GM19467 (cell line): Measurements from ENCODE around the gene RPL32.

Experiments used
- ATAC-seq: cut with Tn5 transposase; IDR thresholded peaks from one replicate; pipeline ENCODE4 v1.9.1; 2021; ENCODE audit warnings: mild to moderate bottlenecking, moderate library complexity; ENCODE audit not compliant: unreplicated experiment

Gene RPL32

GRCh38 chr3:12833222-12834161, 7.9 kb downstream of the RPL32 start:
- ATAC-seq, result no peak

DNA sequence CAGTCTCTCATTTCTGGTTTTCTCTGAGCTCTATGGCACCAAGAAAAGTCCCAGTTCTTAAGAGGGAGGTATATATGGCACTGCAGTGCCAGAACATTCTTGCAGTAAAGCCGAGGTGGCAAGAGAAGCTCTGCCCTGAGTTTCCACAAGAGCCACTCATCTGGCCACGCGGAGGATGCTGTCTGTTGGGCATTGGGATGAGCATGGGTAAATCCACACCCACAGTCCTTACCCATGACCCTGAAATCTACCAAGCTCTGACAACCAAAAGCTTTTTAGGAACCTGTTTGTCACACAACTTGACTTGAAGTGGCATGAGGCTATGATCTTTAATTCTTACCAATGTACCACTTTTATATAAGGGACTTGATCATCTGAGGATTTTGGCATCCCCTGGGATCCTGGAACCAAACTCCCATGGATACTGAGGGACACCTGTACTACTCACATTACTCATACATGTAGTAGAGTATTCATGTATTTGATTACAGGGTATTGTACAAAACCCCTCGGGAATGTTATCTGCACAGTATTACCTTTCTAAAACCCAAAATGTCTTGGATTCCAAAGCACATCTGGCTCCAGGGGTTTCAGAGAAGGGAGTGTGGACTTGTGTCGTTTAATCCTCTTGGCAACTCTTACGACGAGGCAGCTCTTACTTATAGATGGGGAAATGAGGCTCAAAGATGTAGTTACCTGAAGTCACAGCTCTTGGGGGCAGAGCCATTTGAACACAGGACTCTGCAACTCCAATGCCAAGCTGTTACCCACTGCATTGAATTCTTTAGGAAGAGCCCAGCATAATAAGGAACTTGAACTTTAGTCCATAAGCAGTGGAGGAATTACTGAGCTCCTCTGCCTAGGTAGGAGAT, 8.8 kb downstream of the RPL32 start:
- no peak for ATAC-seq

- no peak for ATAC-seq
Measured at GRCh38 chr3:12831301-12831866, 10.0 kb downstream of the RPL32 start.

GRCh38 chr3:12830785-12831156, 10.6 kb downstream of the RPL32 start:
- no peak for ATAC-seq

- no peak for ATAC-seq
Measured at GRCh38 chr3:12829886-12830784, 11.2 kb downstream of the RPL32 start.

- ATAC-seq, result no peak
Measured at GRCh38 chr3:12829404-12829803, 12.0 kb downstream of the RPL32 start.

DNA sequence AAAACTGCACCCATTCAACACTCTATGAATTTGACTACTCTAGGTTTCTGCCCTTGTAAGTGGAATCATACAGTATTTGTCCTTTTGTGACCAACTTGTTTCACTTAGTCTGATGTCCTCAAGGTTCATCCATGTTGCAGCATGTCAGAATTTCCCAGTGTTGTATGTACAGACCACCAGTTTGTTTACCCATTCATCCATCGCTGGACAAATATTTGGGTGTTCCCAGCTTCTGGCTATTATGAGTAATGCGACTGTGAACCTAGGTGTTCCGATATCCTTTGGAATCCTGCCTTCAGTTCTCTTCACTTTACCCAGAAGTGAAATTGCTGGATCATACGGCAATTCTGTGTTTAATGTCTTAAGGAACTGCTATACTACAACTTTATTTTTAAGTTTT, 12.6 kb downstream of the RPL32 start:
- no peak for ATAC-seq

- ATAC-seq, result no peak
Measured at GRCh38 chr3:12825156-12825555, 16.2 kb downstream of the RPL32 start.

GRCh38 chr3:12824299-12824698, 17.1 kb downstream of the RPL32 start:
- no peak for ATAC-seq

DNA sequence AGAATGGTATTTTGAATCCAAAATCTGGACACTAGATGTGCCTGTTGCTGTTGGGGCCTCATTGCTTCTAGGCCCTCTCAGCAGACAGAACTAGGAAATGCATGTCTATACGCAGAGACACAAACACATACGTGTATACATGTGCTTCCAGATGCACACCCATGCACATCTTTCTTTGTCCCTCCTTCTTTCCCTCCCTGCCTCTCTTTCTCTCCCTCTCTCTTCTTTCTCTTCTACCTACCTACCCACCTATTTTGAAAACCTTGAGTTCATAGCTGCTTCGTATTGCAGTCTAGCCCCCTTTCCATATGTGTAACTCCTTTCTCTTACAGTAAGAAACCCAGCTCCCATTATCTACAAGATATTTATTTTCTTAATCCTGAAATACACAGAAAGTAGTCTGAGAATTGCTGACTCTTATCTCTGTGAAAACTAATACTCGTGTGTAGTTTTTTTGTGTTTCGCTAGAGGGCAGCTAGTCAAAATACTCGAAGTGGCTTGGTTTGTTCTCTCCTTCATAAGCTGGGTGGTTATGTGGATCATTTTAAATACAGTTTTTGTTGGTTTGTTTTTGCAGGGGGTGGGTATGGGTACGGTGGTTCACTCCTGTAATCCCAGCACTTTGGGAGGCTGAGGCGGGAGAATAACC, 18.5 kb downstream of the RPL32 start:
- no peak for ATAC-seq

DNA sequence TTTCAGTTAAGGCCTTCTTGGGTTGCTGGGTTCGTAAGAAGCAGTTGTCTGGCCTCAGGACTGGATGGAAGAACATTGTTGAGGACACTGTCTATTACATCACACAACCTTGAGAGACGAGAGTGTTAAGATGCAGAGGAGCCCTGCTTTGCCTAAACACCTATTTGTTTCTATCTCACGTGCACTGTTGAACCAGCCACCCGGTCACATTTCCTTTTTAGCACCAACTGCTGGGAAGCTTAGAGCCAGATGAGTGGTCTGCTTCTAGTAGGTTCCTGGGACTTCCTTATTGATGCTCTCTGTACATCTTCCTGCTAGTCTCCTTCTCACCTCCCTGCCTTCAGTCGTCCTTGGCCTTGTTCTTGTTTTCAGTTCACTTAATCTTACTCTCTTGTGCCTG, 22.6 kb downstream of the RPL32 start:
- ATAC-seq, result no peak

GRCh38 chr3:12818273-12818672, 23.1 kb downstream of the RPL32 start:
- no peak for ATAC-seq

DNA sequence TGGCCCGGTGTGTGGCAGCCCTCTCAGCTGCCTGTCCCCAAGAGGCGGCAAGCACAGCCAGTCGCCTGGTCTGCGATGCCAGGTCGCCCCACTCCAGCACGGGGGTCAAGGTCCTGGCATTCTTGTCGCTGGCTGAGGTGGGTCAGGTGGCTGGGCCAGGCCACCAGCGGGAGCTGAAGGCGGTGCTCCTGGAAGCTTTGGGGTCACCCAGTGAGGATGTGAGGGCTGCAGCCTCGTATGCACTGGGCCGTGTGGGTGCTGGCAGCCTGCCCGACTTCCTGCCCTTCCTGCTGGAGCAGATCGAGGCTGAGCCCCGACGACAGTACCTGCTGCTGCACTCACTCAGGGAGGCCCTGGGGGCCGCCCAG, 24.0 kb downstream of the RPL32 start:
- ATAC-seq, result no peak

GRCh38 chr3:12816521-12817342, 24.6 kb downstream of the RPL32 start:
- no peak for ATAC-seq

- ATAC-seq, result no peak
Measured at GRCh38 chr3:12815719-12816118, 25.6 kb downstream of the RPL32 start.

- no peak for ATAC-seq
Measured at GRCh38 chr3:12815078-12815477, 26.3 kb downstream of the RPL32 start.

GRCh38 chr3:12813967-12814366, 27.4 kb downstream of the RPL32 start:
- ATAC-seq, result no peak

DNA sequence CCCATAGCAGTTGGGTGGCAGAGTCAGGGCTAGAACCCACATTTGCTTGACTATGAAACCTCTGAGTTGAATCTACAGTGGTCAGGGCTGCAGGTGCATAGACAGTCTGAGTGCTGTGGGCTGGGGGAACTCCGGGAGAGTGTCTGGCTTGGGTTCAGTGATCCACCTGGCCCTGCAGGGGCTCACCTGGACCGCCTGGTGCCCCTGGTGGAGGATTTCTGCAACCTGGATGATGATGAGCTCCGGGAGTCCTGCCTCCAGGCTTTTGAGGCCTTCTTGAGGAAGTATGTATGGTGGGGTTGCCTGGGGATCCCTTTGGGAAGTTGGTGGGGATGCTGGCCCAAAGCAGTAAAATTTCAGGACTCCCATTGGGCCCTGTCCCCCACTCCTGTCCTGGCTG, 28.6 kb downstream of the RPL32 start:
- ATAC-seq, result no peak

DNA sequence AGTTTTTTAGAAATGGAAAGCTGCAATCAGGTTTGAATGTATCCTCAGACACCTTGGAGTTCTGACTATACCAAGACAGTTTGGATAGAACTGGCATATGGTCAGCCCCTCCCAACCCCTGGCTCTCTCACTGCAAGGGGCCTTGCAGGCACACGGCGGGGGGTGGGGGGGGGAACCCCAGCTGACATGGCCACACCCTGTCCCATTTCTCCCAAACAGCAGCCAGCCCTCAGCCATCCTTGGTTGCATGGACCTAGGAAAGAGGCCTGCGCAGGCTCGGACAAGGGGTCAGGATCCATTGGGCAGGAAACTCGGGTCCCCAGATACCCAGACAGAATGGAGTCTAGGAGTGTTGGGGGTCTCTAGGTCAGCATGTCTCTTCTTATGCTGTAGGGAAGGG, 30.4 kb downstream of the RPL32 start:
- no peak for ATAC-seq
